LNCaP clone FGC (cell line): ENCODE data around the gene SPAG6.

Experiments used
- DNase-seq: peaks from one replicate; pipeline ENCODE4 v3.0.0-alpha.2; 2011; ENCODE audit warnings: low read depth
- H3K4me3 ChIP-seq: 2 replicates; pipeline ENCODE4 v1.5.1; 2011; ENCODE audit warnings: mild to moderate bottlenecking, low read depth, low read length, control low read depth
- TF ChIP-seq, protein P1 (sequence below): IDR thresholded peaks from 2 replicates; pipeline ENCODE4 v1.5.1; 2012; ENCODE audit warnings: mild to moderate bottlenecking; ENCODE audit not compliant: control insufficient read depth, insufficient read depth; ENCODE audit errors: extremely low read depth

Gene SPAG6

DNA sequence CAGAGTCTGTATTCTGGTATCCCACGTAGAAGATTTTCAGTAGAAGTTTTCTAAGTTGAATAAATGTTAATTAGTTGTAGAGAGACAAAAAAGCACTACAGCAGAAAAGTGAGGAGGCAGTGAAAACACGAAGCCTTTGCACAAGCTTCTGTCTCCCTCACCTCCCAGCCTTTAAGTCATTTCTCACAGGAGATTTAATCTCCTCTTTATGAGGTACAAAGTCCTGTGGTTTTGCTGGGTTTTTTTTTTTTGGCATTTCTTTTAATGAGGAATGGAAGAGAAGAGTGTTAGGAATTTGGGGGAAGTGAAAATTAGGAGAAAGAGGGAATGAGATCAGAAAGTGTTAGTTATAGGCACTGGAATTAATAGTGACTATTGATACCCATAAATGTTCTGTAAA lies 21.5 kb downstream of the SPAG6 start:
- TF ChIP-seq, protein P1, sequence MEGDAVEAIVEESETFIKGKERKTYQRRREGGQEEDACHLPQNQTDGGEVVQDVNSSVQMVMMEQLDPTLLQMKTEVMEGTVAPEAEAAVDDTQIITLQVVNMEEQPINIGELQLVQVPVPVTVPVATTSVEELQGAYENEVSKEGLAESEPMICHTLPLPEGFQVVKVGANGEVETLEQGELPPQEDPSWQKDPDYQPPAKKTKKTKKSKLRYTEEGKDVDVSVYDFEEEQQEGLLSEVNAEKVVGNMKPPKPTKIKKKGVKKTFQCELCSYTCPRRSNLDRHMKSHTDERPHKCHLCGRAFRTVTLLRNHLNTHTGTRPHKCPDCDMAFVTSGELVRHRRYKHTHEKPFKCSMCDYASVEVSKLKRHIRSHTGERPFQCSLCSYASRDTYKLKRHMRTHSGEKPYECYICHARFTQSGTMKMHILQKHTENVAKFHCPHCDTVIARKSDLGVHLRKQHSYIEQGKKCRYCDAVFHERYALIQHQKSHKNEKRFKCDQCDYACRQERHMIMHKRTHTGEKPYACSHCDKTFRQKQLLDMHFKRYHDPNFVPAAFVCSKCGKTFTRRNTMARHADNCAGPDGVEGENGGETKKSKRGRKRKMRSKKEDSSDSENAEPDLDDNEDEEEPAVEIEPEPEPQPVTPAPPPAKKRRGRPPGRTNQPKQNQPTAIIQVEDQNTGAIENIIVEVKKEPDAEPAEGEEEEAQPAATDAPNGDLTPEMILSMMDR, result no peak
- DNase-seq, result no peak
- H3K4me3 ChIP-seq, result no peak overlapping the region

DNA sequence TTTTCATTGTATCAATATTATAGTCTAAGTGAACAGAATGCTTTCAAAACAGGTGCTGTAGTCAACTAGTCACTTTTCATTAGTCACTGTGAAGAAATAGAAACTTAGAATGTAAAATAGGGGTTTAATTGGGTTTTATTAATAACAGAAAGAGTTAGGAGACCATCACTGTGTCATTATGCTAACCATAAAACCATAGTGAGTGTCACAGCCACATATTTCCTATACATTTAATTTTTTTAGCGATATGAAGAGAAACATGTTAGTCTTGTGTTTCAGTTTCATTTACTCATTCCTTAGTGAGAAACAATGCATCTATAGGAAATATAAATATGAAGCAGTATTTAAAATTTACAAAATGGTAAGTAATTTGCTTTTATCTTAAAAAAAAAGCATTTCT lies 22.2 kb downstream of the SPAG6 start:
- no peak overlapping the region for H3K4me3 ChIP-seq
- DNase-seq, result no peak
- TF ChIP-seq, protein P1, result no peak

DNA sequence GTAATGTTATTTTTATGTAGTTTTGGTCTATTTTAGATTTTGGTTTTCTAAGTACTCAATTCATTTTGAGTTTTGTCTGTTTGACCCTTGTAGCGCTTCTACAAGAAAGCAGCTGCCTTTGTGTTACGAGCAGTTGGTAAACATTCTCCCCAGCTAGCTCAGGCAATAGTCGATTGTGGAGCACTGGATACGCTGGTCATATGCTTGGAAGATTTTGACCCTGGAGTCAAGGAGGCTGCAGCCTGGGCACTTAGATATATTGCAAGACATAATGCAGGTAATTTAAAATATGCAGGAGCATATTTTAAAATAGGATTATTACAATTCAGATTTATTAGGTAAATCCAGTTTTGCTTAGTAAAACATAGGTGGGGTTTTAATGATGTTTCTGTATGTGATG lies 23.1 kb downstream of the SPAG6 start:
- DNase-seq, result no peak
- no peak overlapping the region for H3K4me3 ChIP-seq
- TF ChIP-seq, protein P1, result no peak

DNA sequence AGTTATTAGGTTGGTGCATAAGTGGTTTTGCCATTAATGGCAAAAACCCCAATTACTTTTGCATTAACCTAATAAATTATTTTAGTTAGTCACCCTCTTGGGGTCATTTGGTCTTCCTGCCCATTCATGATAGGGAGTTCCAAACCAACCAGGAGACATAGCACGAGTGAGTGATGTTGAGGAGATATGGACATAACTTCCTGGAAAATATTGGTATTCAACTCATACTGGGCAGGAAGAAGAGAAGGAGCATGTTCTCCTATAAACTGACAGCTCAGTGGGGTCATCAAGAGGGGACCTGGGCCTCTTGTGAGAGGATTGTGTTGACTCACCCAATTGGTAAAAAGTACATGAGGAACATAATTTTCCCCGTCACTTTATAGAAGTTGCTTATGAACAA lies 23.7 kb downstream of the SPAG6 start:
- no peak for DNase-seq
- no peak overlapping the region for H3K4me3 ChIP-seq
- TF ChIP-seq, protein P1, result no peak

DNA sequence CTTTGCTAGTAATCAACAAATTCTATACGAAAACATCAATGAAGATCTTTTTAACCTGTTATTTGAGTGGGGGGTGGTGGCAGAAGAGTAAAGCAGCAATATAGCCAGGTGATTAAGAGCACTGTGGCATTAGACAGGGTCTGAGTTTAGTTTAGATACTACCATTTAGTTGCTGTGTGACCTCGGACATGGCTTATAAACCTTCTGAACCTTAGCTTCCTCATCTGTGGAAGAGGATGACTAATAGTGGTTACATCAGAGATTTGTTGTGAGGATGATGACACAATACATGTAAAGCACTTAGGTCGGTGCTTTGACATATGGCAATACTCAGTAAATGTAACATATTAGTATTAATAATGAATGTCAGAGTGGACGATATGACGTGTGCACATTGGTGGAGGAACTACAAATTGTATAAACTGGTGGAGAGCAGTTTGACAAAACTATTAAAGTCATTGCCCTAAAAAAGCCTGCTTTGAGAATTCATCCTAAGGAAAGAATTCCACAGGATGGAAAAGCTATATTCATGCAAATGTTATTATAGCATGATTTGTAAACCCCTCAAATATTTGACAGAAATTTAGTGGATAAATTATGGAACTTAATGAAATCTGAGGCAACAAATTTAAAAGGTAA lies 24.3 kb downstream of the SPAG6 start:
- H3K4me3 ChIP-seq, result no peak overlapping the region
- no peak for DNase-seq
- TF ChIP-seq, protein P1, result no peak

DNA sequence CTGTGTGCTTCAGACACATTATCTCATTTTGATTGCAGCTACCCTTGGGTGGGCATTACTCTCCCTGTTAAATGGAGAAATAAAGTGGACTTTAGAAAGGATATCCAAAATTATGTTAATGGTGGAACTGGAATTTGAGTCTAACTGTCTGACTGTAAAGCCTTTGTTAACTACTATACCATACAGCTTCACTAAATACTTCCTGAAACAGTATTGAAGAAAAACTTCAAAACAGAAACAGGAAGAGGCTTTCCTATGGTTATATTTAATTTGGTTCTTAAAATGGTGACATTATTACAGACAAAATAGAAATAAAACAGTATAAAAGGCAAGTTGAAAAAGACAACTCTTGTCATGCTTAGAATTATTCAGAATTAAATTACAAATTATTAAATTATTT lies 25.0 kb downstream of the SPAG6 start:
- TF ChIP-seq, protein P1, result no peak
- no peak overlapping the region for H3K4me3 ChIP-seq
- no peak for DNase-seq

DNA sequence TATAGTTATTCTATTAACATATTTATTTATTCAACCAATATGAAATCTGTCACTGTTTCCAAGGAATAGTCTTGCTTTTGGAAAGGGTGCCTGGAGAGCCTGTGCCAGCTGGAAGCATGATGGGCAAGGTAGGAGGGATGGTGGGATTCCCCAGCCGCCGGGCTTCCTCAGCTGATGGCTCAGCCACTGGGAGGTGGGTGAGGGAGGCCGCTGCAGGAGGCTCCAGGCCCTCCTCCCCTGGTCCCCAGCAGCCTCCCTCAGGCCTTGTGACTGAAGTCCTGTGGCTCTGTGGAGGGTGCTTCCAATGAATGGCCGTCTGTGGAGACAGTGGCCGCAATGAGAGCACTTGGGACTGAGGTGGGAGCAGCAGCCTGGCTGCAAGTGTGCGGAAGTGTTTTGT lies 27.0 kb downstream of the SPAG6 start:
- TF ChIP-seq, protein P1, result no peak
- H3K4me3 ChIP-seq, result no peak overlapping the region
- DNase-seq, result no peak
